WI38 (cell line): ENCODE results near the gene WNT3.

Experiments used
- H3K4me3 ChIP-seq: 2 replicates; pipeline ENCODE4 v1.5.1; 2011; ENCODE audit warnings: low read depth, mild to moderate bottlenecking, control low read depth, low read length
- CTCF ChIP-seq: IDR thresholded peaks from 2 replicates; pipeline ENCODE4 v1.5.1; 2012; ENCODE audit warnings: low read depth, mild to moderate bottlenecking, control low read depth, low read length

Gene WNT3

GRCh38 chr17:46834846-46835245, 16.4 kb upstream of the WNT3 start:
- no peak for TF ChIP-seq CTCF
- no peak overlapping the region for H3K4me3 ChIP-seq

DNA sequence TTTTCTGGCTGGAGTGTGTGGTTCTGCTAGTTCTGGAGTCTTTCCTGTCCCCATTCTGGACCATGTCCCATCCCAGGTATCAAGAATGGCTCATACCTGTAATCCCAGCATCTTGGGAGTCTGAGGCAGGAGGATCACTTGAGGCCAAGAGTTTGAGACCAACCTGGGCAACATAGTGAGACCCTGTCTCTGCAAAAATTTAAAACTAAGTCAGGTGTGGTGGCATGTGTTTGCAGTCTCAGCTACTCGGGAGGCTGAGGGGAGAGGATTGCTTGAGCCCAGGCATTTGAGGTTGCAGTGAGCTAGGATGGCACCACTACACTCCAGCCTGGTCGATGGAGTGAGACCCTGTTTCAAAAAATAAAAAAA, 15.3 kb upstream of the WNT3 start:
- H3K4me3 ChIP-seq, result no peak overlapping the region
- TF ChIP-seq CTCF, result no peak

DNA sequence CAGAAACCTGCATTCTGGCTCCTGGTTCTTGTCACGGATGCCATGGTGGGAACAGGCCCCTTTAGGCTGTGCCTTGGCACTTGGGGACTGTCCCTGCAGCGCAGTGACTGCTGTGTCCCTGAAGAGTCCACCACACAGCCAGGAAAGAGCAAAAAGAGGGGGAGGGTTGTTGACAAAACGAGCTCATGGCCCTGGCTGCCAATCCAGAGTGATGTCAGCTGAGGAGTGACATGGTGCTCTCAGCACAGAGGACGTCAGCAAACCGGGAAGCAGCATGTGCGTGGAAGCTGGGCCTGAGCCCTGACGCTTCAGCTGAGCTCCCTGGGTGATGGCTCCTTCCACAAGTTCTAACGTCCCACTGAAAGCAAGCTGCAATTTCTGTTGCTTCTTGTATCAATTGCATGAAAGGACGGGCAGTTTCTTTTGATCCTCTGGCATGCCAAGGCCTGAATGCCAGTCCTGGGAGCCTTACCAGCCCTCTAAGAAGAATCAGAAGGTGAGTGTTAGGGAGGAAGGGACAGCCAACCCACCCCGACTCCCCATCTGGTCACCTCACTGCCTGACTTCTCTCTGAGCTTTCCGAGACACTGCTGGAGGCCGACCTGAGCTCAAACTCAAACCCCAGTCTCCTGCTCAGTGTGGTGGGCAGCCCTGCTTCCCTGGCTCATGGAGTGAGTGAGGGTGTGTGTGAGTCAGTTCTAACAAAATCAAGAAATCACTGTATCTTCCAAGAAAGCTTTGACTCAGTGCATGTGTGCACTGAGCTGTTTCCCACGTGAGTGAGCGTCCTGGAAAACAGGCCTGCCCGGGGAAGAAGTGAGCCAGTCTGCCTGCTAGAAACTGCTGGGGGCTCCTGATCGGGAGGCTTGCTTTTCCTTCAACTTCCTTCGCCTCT, 14.7 kb upstream of the WNT3 start:
- H3K4me3 ChIP-seq, result no peak overlapping the region
- no peak for TF ChIP-seq CTCF

DNA sequence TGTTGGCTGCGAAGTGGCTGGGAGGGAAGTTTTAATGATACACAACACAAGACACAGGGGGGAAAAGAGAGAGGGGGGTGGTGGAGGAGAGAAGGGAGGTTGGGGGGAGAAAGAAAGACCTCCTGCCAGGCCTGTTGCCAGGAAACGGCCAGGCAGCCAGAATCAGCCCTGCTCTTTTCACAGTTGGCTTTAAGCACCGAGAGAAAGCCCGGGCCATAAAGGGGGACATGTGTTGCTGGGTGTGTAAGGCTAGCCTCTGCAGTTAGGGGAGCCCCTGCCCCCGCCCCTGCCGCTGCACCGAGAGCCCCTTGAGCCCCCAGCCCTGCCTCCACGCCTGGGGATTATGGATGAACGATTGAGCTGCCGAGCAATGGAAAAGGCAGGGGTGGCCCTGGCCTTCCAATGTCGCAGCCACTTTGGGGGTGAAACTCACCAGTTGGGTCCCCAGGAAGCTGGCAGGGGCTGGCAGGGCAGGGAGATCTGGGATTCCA, 13.9 kb upstream of the WNT3 start:
- no peak for TF ChIP-seq CTCF
- no peak overlapping the region for H3K4me3 ChIP-seq

DNA sequence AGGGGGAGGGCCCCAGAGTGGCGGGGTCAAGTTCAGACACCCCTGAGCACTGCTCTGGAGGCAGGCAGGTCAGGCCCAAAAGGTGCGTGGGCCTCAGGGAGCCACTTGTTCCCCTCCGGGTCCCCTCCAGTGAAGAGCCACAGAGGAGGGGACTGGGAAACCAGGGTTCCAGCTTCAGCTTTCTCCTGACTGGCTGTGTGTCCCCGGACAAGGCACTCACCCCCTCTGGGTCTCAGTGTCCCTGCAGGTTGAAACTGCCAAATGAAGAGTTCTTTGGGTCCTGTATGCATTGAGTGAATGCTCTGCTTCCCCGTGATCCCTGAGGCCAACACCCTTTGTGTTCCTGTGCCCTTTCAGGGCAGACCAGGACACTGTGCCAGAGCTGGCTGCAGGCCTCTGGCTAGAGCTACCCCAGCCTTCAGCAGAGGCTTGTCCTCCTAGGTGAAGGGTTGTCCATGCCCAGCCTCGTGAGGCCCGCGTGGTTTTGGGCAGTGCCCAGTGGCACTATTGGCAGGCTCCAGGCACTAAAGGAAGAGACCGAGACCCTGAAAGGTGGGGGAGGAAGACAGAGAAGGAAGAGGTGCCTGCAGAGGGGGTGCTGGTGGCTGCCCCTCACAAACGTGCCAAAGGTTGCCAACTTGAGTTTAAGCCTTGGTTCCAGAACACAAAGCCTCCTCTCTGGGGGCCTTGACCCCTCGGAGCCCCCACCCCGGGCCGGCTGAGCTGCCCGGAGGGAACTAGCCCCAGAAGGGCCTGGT, 13.3 kb upstream of the WNT3 start:
- TF ChIP-seq CTCF, result no peak
- H3K4me3 ChIP-seq, result no peak overlapping the region

- H3K4me3 ChIP-seq, result no peak overlapping the region
- no peak for TF ChIP-seq CTCF
Measured at GRCh38 chr17:46827274-46827673, 8.8 kb upstream of the WNT3 start.

DNA sequence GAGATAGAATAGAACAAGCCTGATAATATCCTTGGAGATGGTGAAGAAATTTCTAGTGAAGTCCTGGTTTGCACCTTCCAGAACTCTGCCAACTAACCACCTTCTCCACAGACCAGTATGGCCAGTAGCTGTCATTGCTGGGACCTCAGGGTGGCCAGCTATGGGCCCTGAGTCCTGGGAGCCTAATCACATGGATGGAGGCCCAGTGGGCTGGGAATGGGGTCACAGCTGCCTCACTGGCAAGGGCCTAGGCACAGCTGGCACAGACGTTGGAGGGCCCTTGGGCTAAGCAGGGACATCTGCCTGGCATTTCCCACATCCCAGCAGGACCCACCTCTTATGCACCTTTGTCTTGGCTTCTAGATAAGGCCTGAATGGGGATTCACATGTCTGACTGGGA, 7.6 kb upstream of the WNT3 start:
- H3K4me3 ChIP-seq, result no peak overlapping the region
- no peak for TF ChIP-seq CTCF
